Measurements from ENCODE around the gene MGAT4A. TPM values are rescaled to one million over a fixed set of nuclear protein-coding genes. Genes with fewer than 3 reads are reported as not detected.

Gene MGAT4A
- total and polyA plus RNA-seq, 9 of the 15 experiments (the other 6 are each of a cell fraction or from before 2014, with no cell fraction given), result 0.03 to 0.53 (median 0.18) TPM; not detected in 2

DNA sequence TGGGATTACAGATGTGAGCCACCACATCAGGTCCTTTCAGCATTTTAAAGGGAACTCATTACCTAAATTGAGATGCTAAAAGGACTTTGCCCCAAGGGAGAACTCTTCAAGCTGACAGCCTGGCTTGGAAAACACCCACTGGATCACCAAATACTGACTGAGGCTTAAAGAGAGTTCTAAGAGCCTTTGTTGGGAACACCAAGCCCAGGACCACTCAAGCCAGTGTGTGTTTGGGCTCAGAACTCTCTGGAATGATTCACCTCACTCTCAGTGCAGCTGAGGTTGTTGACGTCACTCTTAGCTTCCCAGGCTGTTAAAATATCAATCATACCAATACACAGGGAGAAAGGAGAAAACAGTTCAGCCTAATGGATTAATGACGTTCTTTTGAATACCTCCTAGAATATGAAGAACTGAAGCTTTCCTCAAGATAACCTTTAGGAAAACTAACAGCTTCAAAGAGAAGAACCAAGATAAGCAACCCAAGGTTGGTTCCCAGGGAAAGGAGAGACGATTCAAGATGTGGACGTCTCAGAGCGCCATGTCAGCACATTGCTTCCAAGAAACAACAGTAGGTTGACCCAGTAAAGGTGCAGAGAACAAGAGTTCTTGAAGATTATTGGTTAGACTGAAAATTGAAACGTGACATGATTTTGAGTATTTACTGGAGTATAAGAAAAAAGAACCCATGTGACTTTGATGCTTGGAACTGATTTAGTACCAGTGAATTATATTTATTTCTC is 48.0 kb upstream of the MGAT4A start (continued):
- TF ChIP-seq E2F5 (CRISPR knock-in tag; IDR thresholded peaks at IDR 0.05) (no peak), MEF2D (tag; conservative IDR thresholded peaks at IDR 0.05; ENCODE audit: low read depth) (no peak)

DNA sequence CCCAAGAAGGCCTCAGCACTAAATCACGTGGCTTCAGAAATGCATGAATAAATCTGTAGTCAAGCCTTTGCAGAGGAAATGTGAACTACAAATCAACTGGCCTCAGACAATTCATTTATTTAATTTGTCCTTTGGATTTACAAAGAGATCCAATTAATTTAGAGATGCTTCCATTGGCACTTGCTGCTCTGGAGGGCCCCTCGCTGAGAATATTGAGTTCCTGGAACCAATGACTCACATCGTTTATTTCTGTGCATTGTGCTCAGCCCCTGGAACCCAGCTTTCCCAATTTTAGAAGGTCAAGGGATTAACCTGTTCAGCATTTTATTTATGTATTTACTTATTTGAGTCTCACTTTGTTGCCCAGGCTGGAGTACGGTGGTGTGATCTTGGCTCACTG is 47.2 kb upstream of the MGAT4A start:
- WGBS (ENCODE audit: insufficient coverage, low coverage, missing lambda C conversion rate), result 0% methylated on average over 4 of the region's 4 CpGs
- TF ChIP-seq TCF3 (CRISPR knock-in tag; IDR thresholded peaks at IDR 0.05) (no peak), ID3 (CRISPR knock-in tag; IDR thresholded peaks at IDR 0.05) (no peak), ID3 (tag; IDR thresholded peaks at IDR 0.05) (no peak), TSC22D4 (tag; IDR thresholded peaks at IDR 0.05) (no peak), MEF2A (IDR thresholded peaks at IDR 0.05; ENCODE audit: control insufficient read depth, low read depth, low read length) (no peak), RBM34 (IDR thresholded peaks at IDR 0.05; ENCODE audit: borderline replicate concordance, insufficient read depth, low read length) (no peak), SPI1 (IDR thresholded peaks at IDR 0.05; ENCODE audit: borderline replicate concordance, low read depth, low read length) (no peak), ATF4 (CRISPR knock-in tag; IDR thresholded peaks at IDR 0.05) (no peak), MED1 (CRISPR knock-in tag; IDR thresholded peaks at IDR 0.05; ENCODE audit: borderline replicate concordance) (no peak), KDM1A (IDR thresholded peaks at IDR 0.05) (no peak), HMG20A (CRISPR knock-in tag; conservative IDR thresholded peaks at IDR 0.05) (no peak), HINFP (tag; conservative IDR thresholded peaks at IDR 0.05; ENCODE audit: low read depth) (no peak), NR4A1 (CRISPR knock-in tag; IDR thresholded peaks at IDR 0.05) (no peak), NR4A1 (tag; IDR thresholded peaks at IDR 0.05) (no peak)

More for the DNA sequence above, 47.2 kb upstream of the MGAT4A start:
- no peaks in the 10 kb centered on the region for H3K9me3 ChIP-seq (replicated peaks; ENCODE audit: control insufficient read depth, insufficient read depth, low read depth, low read length)
- H3K27me3 ChIP-seq (ENCODE audit: control insufficient read depth in 2 of 2, insufficient read depth in 2 of 2, low read length in 2 of 2), result peaks cover 8 to 32% of the 10 kb centered on the region in 2 experiments; a peak in 4 of 5 replicates
- no peaks in the 10 kb centered on the region for H4K20me1 ChIP-seq (replicated peaks; ENCODE audit: control insufficient read depth, insufficient read depth, low read length)
- ChIA-PET POLR2A (interaction anchor here (1.5 kb wide), 1 partner anchor 12 kb away, joined by 3 read pairs; no protein-coding TSS in a partner anchor), CTCF (ENCODE audit: low intra/inter-chr PET ratio) (no interaction called here)
- no peak for DNase-seq (ENCODE audit: extremely low read depth in 1 of 4, low spot score in 3 of 4)
- no TSS peak for BruUV-seq (replicated peaks)
- H3K4me2 ChIP-seq (ENCODE audit: insufficient read depth, low read length), result no peak overlapping the region
- H3K4me3 ChIP-seq, result no peak overlapping the region
- no peak for FAIRE-seq
- no peaks in the 10 kb centered on the region for H3K36me3 ChIP-seq (ENCODE audit: control insufficient read depth, insufficient read depth, low read length)
- H3K4me1 ChIP-seq (replicated peaks in 1 of 2; ENCODE audit: control insufficient read depth in 2 of 2, insufficient read depth in 2 of 2, low read length in 2 of 2), result no peaks in the 10 kb centered on the region
- H3K79me2 ChIP-seq (ENCODE audit: control insufficient read depth, insufficient read depth, low read length), result no peaks in the 10 kb centered on the region
- in situ Hi-C loops (cut with MboI), result no loop called here
- H2AFZ ChIP-seq (ENCODE audit: low read depth, low read length), result no peak overlapping the region
- no peaks in the 10 kb centered on the region for H3K9me1 ChIP-seq (ENCODE audit: control insufficient read depth, insufficient read depth, low read length)
- no peak for ATAC-seq
- H3K9ac ChIP-seq (ENCODE audit: insufficient read depth in 1 of 2, low read depth in 2 of 2, low read length in 2 of 2), result no peak overlapping the region
- H3K27ac ChIP-seq (ENCODE audit: extremely low read depth, low read depth, low read length), result no peak overlapping the region
- intact Hi-C loops (cut with micrococcal nuclease), result no loop called here

All from K562 (cell line).